Keratinocyte (primary cell): ENCODE measurements around the gene NTN5. TPM values are rescaled to one million over a fixed set of nuclear protein-coding genes. Genes with fewer than 3 reads are reported as not detected.

Source experiments
- DNase-seq: peaks from one replicate; pipeline ENCODE4 v3.0.0-alpha.2; 2011; ENCODE audit warnings: low read depth, missing footprints, low spot score
- FAIRE-seq: peaks from 2 replicates; lab custom pipeline; 2011; peaks lifted over from hg19 to GRCh38; lab: Jason Lieb, UNC
- H2AFZ ChIP-seq: 2 replicates; pipeline ENCODE4 v1.6.0; 2012; ENCODE audit warnings: low read length, control low read depth, inconsistent platforms; ENCODE audit not compliant: control insufficient read depth
- H3K27ac ChIP-seq: 2 replicates; pipeline ENCODE4 v1.5.1; 2011; ENCODE audit warnings: low read length; ENCODE audit not compliant: control insufficient read depth, insufficient read depth
- H3K27me3 ChIP-seq: 3 replicates; pipeline ENCODE4 v1.6.0; 2011; ENCODE audit warnings: low read length; ENCODE audit not compliant: control insufficient read depth, insufficient read depth; ENCODE audit errors: extremely low read depth
- H3K36me3 ChIP-seq, 2 experiments: 2 replicates in 1 of 2; 3 replicates in 1 of 2; pipeline ENCODE4 v1.5.1; 2011; ENCODE audit warnings: low read length in 2 of 2, mild to moderate bottlenecking in 1 of 2; ENCODE audit not compliant: control insufficient read depth in 2 of 2, insufficient read depth in 2 of 2; ENCODE audit errors: extremely low read depth in 1 of 2
- H3K4me1 ChIP-seq: 3 replicates; pipeline ENCODE4 v1.5.1; 2011; ENCODE audit warnings: low read length; ENCODE audit not compliant: control insufficient read depth, insufficient read depth; ENCODE audit errors: extremely low read depth
- H3K4me2 ChIP-seq: 3 replicates; pipeline ENCODE4 v1.6.0; 2011; ENCODE audit warnings: low read depth, low read length; ENCODE audit not compliant: control insufficient read depth, insufficient read depth; ENCODE audit errors: extremely low read depth
- H3K4me3 ChIP-seq, 3 experiments: fragments of 200-600 bp in 1 of 3; sonication (generic) in 1 of 3; 2 replicates in 2 of 3; 3 replicates in 1 of 3; pipeline ENCODE4 v1.5.1; 2011 to 2016; ENCODE audit warnings: low read length in 3 of 3, mild to moderate bottlenecking in 3 of 3, control low read depth in 2 of 3, inconsistent platforms in 1 of 3, low read depth in 1 of 3, mixed read lengths in 1 of 3, mixed run types in 1 of 3, moderate library complexity in 1 of 3; ENCODE audit not compliant: control insufficient read depth in 2 of 3, insufficient read depth in 2 of 3; ENCODE audit errors: extremely low read depth in 1 of 3
- H3K79me2 ChIP-seq: 2 replicates; pipeline ENCODE4 v1.6.0; 2012; ENCODE audit warnings: low read length; ENCODE audit not compliant: control insufficient read depth, insufficient read depth
- H3K9ac ChIP-seq: 3 replicates; pipeline ENCODE4 v1.6.0; 2011; ENCODE audit warnings: low read length; ENCODE audit not compliant: control insufficient read depth, insufficient read depth; ENCODE audit errors: extremely low read depth
- H3K9me1 ChIP-seq: 3 replicates; pipeline ENCODE4 v1.6.0; 2011; ENCODE audit warnings: low read length; ENCODE audit not compliant: control insufficient read depth, insufficient read depth; ENCODE audit errors: extremely low read depth
- H3K9me3 ChIP-seq: 2 replicates; pipeline ENCODE4 v1.5.1; 2012; ENCODE audit warnings: low read depth, low read length; ENCODE audit not compliant: control insufficient read depth
- H4K20me1 ChIP-seq: 3 replicates; pipeline ENCODE4 v1.6.0; 2011; ENCODE audit warnings: low read length; ENCODE audit not compliant: control insufficient read depth, insufficient read depth; ENCODE audit errors: extremely low read depth
- EZH2 ChIP-seq: IDR thresholded peaks from one replicate; pipeline ENCODE4 v1.6.1; 2012; ENCODE audit warnings: inconsistent platforms, mild to moderate bottlenecking, low read length, moderate library complexity
- dilution Hi-C: fragments of 300-500 bp; cut with MboI; formaldehyde crosslinking; loops from one replicate; pipeline ENCODE4 v1.7.0; 2020; ENCODE audit warnings: low sequenced_read_pairs; ENCODE audit not compliant: extremely low pct_ligation_motif_present
- polyA plus RNA-seq, 5 experiments: library from polyadenylated mRNA; depleted of rRNA in 3 of 5; stranded (reverse) in 3 of 5; stranded (forward) in 1 of 5; unstranded in 1 of 5; fragments of >200 nt; gene quantifications; 1 replicate in 1 of 5; 2 replicates in 3 of 5; 3 replicates in 1 of 5; pipeline versions ENCODE4 v1.2.1 to v1.2.3, GENCODE V29; 2011 to 2012; ENCODE audit warnings: missing spikeins in 2 of 5, low read depth in 1 of 5, low replicate concordance in 1 of 5
- TF ChIP-seq, protein P1 (sequence below), 3 experiments: IDR thresholded peaks in 1 of 3; conservative IDR thresholded peaks in 1 of 3; optimal IDR thresholded peaks in 1 of 3; 2 replicates in 2 of 3; 3 replicates in 1 of 3; pipeline versions ENCODE3 to v1.5.1; 2011; ENCODE audit warnings: low read length in 3 of 3, mild to moderate bottlenecking in 3 of 3, moderate library complexity in 2 of 3, control low read depth in 1 of 3, inconsistent platforms in 1 of 3; ENCODE audit not compliant: insufficient read depth in 2 of 3; ENCODE audit errors: extremely low read depth in 1 of 3

The NTN5 gene
- polyA plus RNA-seq, 1 donor (not counting 4 experiments of a cell fraction or from before 2014, with no cell fraction given): 0.07 TPM

DNA sequence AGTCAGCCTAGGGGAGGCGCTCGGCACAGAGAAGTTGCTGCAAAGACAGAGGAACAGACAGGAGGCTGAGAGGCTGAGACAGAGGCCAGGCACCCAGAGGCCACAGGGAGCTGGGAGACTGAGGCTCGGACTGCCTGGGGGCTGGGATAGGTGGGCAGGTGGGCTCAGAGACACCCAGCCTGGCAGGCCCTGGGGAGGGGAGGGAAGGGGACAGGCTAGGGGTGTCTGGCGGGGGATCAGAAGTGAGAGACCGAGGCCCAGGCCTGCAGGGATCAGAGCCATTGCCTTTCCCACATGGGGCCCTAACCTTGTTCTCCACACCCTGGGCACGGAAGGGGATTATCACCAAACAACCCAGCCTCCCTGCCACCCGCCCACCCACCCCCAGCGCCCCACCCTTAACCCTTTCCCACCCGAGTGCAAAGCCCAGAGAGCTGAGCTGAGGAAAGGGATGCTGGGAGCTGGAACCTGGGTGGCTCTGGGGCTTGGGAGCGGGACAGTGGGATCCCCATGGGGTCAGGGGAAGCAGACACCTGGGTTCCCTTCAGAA, 1.3 kb downstream of the NTN5 start:
- no peaks in the 10 kb centered on the region for H3K79me2 ChIP-seq
- no peak overlapping the region for H2AFZ ChIP-seq
- H3K4me1 ChIP-seq: no peaks in the 10 kb centered on the region
- H3K9ac ChIP-seq: no peak overlapping the region
- FAIRE-seq: no peak
- TF ChIP-seq EZH2: no peak
- TF ChIP-seq, protein P1, sequence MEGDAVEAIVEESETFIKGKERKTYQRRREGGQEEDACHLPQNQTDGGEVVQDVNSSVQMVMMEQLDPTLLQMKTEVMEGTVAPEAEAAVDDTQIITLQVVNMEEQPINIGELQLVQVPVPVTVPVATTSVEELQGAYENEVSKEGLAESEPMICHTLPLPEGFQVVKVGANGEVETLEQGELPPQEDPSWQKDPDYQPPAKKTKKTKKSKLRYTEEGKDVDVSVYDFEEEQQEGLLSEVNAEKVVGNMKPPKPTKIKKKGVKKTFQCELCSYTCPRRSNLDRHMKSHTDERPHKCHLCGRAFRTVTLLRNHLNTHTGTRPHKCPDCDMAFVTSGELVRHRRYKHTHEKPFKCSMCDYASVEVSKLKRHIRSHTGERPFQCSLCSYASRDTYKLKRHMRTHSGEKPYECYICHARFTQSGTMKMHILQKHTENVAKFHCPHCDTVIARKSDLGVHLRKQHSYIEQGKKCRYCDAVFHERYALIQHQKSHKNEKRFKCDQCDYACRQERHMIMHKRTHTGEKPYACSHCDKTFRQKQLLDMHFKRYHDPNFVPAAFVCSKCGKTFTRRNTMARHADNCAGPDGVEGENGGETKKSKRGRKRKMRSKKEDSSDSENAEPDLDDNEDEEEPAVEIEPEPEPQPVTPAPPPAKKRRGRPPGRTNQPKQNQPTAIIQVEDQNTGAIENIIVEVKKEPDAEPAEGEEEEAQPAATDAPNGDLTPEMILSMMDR (optimal IDR thresholded peaks at IDR 0.05 in 1 of 3, IDR thresholded peaks at IDR 0.05 in 1 of 3, conservative IDR thresholded peaks at IDR 0.05 in 1 of 3; ENCODE audit: extremely low read depth in 1 of 3, insufficient read depth in 2 of 3, low read length in 3 of 3): no peak
- no peaks in the 10 kb centered on the region for H3K27me3 ChIP-seq
- H3K4me3 ChIP-seq: no peak overlapping the region
- no peaks in the 10 kb centered on the region for H3K9me3 ChIP-seq
- no peak overlapping the region for H3K27ac ChIP-seq
- DNase-seq: no peak
- dilution Hi-C loops: no loop called here
- no peaks in the 10 kb centered on the region for H3K36me3 ChIP-seq
- H4K20me1 ChIP-seq: no peaks in the 10 kb centered on the region
- H3K4me2 ChIP-seq: no peak overlapping the region
- H3K9me1 ChIP-seq: no peaks in the 10 kb centered on the region

DNA sequence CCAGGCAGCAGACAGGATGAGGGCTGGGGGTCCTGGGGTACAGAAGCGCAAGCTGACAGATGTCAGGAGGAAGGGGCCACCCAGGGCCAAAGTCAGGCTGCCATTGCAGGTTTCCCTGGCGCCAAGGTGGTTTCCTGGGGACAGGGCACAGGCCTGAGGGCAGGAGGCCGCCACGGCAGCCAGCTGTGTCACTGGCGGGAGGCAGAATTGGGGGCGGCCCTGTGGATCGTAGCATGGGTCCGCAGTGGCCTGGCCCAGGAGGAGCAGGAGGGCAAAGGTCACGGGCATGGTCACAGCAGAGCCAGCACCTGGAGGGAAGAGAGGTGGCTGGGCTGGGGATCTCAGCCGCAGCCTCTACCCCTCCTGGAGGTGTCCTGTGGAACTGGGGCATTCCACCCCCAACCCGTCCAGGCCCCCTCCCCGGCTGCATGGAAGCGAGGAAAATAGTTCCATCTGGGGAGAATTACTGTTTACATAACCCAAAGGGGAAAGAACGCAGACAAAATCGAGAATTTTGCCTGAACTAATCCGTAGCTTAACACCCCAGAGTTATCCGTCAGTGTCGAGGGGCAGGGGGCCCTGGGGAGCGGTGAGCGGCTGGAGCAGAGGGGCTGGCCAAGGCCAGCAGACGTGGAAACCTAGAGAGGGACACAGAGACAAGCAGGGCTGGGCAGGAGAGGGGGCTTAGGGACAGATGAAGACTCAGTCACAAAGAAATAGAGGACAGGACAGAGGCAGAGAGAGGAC, 1.9 kb downstream of the NTN5 start:
- H3K79me2 ChIP-seq: no peaks in the 10 kb centered on the region
- TF ChIP-seq, protein P1 (optimal IDR thresholded peaks at IDR 0.05 in 1 of 3, IDR thresholded peaks at IDR 0.05 in 1 of 3, conservative IDR thresholded peaks at IDR 0.05 in 1 of 3; ENCODE audit: extremely low read depth in 1 of 3, insufficient read depth in 2 of 3, low read length in 3 of 3): no peak
- no peaks in the 10 kb centered on the region for H3K9me1 ChIP-seq
- H3K27me3 ChIP-seq: no peaks in the 10 kb centered on the region
- no peaks in the 10 kb centered on the region for H3K4me1 ChIP-seq
- H3K4me2 ChIP-seq: no peak overlapping the region
- H3K9ac ChIP-seq: no peak overlapping the region
- H3K4me3 ChIP-seq: no peak overlapping the region
- dilution Hi-C loops: no loop called here
- no peak for DNase-seq
- H3K27ac ChIP-seq: no peak overlapping the region
- H3K9me3 ChIP-seq: no peaks in the 10 kb centered on the region
- H4K20me1 ChIP-seq: no peaks in the 10 kb centered on the region
- FAIRE-seq: no peak
- H2AFZ ChIP-seq: no peak overlapping the region
- H3K36me3 ChIP-seq: no peaks in the 10 kb centered on the region
